GM12873 (cell line): ENCODE results near the gene HBEGF.

Experiments
- TF ChIP-seq, protein P1 (sequence below): IDR thresholded peaks from 2 replicates; pipeline ENCODE4 v1.5.1; 2012; ENCODE audit warnings: low read depth, mild to moderate bottlenecking, moderate library complexity, low read length, control low read depth; ENCODE audit not compliant: insufficient read depth; ENCODE audit errors: missing control alignments

HBEGF gene

GRCh38 chr5:140322751-140323731, 23.4 kb downstream of the HBEGF start:
- TF ChIP-seq, protein P1, sequence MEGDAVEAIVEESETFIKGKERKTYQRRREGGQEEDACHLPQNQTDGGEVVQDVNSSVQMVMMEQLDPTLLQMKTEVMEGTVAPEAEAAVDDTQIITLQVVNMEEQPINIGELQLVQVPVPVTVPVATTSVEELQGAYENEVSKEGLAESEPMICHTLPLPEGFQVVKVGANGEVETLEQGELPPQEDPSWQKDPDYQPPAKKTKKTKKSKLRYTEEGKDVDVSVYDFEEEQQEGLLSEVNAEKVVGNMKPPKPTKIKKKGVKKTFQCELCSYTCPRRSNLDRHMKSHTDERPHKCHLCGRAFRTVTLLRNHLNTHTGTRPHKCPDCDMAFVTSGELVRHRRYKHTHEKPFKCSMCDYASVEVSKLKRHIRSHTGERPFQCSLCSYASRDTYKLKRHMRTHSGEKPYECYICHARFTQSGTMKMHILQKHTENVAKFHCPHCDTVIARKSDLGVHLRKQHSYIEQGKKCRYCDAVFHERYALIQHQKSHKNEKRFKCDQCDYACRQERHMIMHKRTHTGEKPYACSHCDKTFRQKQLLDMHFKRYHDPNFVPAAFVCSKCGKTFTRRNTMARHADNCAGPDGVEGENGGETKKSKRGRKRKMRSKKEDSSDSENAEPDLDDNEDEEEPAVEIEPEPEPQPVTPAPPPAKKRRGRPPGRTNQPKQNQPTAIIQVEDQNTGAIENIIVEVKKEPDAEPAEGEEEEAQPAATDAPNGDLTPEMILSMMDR = no peak

DNA sequence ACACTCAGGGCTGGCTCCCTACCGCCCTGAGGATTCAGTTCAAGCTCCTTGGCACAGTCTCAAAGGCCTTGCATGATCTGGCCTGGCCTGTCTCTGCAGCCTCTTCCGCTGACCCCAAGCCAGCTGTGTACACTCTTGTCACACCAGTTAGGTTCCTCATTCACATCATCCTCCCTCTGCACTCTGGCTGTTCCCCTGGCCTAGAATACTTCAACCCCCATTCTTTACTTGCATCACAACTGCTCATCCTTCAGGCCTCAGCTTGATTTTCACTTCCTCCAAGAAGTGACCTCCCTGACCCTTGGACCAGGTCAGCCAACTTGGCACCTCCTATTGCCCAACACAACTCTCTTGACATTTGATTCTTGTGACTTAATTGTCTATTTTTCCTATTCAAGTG, 24.6 kb downstream of the HBEGF start:
- TF ChIP-seq, protein P1 = no peak

GRCh38 chr5:140319833-140320232, 26.6 kb downstream of the HBEGF start:
- TF ChIP-seq, protein P1 = no peak

GRCh38 chr5:140318792-140319191, 27.6 kb downstream of the HBEGF start:
- TF ChIP-seq, protein P1 = no peak

DNA sequence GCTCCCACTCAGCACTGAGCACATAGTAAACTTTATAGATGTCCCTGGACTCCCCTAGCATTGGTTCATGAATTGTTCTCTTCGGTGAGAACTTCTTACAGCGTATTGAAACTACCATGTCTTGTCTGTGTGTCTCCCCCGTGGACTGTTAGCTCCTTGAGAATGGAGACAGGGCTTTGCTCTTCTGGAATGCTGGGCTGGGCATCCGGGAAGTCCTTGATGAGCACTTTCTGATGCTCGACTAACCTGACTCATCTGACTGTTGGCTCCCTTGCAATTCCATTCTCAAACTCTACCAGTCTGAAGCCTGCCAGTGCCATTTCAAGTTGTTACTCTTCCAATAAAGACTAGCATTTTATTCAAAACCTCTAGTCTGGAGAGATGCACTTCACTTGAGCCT, 28.5 kb downstream of the HBEGF start:
- TF ChIP-seq, protein P1 = no peak

- TF ChIP-seq, protein P1 = no peak
Observed at GRCh38 chr5:140312791-140313189, 33.6 kb downstream of the HBEGF start.

GRCh38 chr5:140312067-140312790, 34.2 kb downstream of the HBEGF start:
- TF ChIP-seq, protein P1 = no peak
